ENCODE data around the gene TTLL3. TPM values are rescaled to one million over a fixed set of nuclear protein-coding genes. Genes with fewer than 3 reads are reported as not detected.

TTLL3 gene
- total RNA-seq, 1 donor from 2014 or later: 19.5 TPM

- intact Hi-C loops (cut with DNase I): no loop called here
- no peak for DNase-seq (ENCODE audit: low spot score)
Measured at GRCh38 chr3:9883706-9884554, 73.9 kb downstream of the TTLL3 start.

GRCh38 chr3:9884555-9885165 is 74.6 kb downstream of the TTLL3 start:
- DNase-seq (ENCODE audit: low spot score): no peak

More at GRCh38 chr3:9884555-9885165, 74.6 kb downstream of the TTLL3 start:
- intact Hi-C loops (cut with DNase I): no loop called here

Other genes starting within 250 kb of the TTLL3 start
- gene MTMR14, start 160.8 kb upstream of the TTLL3 start, total RNA-seq: 27.9 TPM
- not detected for gene CPNE9, start 106.4 kb upstream of the TTLL3 start, total RNA-seq
- gene BRPF1, start 78.5 kb upstream of the TTLL3 start, total RNA-seq: 10.6 TPM
- gene OGG1, start 60.3 kb upstream of the TTLL3 start, total RNA-seq: 9.6 TPM
- 10.0 TPM for gene CAMK1, start 40.3 kb upstream of the TTLL3 start, total RNA-seq
- gene TADA3, start 17.8 kb upstream of the TTLL3 start, total RNA-seq: 50.1 TPM
- 79.8 TPM for gene ARPC4, start 17.2 kb upstream of the TTLL3 start, total RNA-seq
- 28.3 TPM for gene RPUSD3, start 33.7 kb downstream of the TTLL3 start, total RNA-seq
- 1.9 TPM for gene CIDEC, start 70.0 kb downstream of the TTLL3 start, total RNA-seq
- 17.3 TPM for gene JAGN1, start 80.3 kb downstream of the TTLL3 start, total RNA-seq
- gene IL17RE, start 92.6 kb downstream of the TTLL3 start, total RNA-seq: 1.1 TPM
- 20.4 TPM for gene IL17RC, start 106.8 kb downstream of the TTLL3 start, total RNA-seq
- gene CRELD1, start 123.6 kb downstream of the TTLL3 start, total RNA-seq: 60.1 TPM
- gene PRRT3, start 142.1 kb downstream of the TTLL3 start, total RNA-seq: 1.6 TPM
- 59.6 TPM for gene EMC3, start 176.6 kb downstream of the TTLL3 start, total RNA-seq
- gene FANCD2, start 216.2 kb downstream of the TTLL3 start, total RNA-seq: 0.48 TPM

All from cardiac septum (tissue), 1 donor.